Peyer's patch (tissue), 4 donors: ENCODE measurements around the gene TUBD1. TPM values are rescaled to one million over a fixed set of nuclear protein-coding genes. Genes with fewer than 3 reads are reported as not detected.

Experiments
- DNase-seq, 3 donors: peaks; one replicate each; pipeline ENCODE4 v3.0.0-alpha.2; 2017 to 2019
- H3K27ac ChIP-seq, 4 donors: fragments of 200-600 bp; sonication (generic); one replicate each; pipeline ENCODE4 v1.5.1; 2016 to 2019
- H3K27me3 ChIP-seq, 2 donors: fragments of 200-600 bp; sonication (generic); one replicate each; pipeline ENCODE4 v1.5.1; 2019
- H3K36me3 ChIP-seq, 3 donors: fragments of 200-600 bp; sonication (generic); one replicate each; pipeline ENCODE4 v1.5.1; 2016 to 2019
- H3K4me1 ChIP-seq, 4 donors: fragments of 200-600 bp; sonication (generic); one replicate each; pipeline ENCODE4 v1.5.1; 2016 to 2019
- H3K4me3 ChIP-seq, 4 donors: fragments of 200-600 bp; sonication (generic); 1 replicate in 3 of 4; 2 replicates in 1 of 4; pipeline ENCODE4 v1.5.1; 2016 to 2019; ENCODE audit warnings: mild to moderate bottlenecking in 1 of 4
- H3K9me3 ChIP-seq, 4 donors: fragments of 200-600 bp; sonication (generic); one replicate each; pipeline ENCODE4 v1.5.1; 2016 to 2019; ENCODE audit warnings: mild to moderate bottlenecking in 1 of 4
- POLR2A ChIP-seq, 2 donors: fragments of 450-650 bp; IDR thresholded peaks; one replicate each; pipeline ENCODE4 v1.5.1; 2017; ENCODE audit warnings: antibody characterized with exemption in 2 of 2, mild to moderate bottlenecking in 2 of 2, moderate library complexity in 2 of 2
- total RNA-seq, 4 donors: library from RNA; depleted of rRNA; stranded (reverse); fragments of >200 nt; gene quantifications; one replicate each; pipeline ENCODE4 v1.1.0, GENCODE V29; 2016
- TF ChIP-seq, protein P1 (sequence below), 6 experiments: fragments of 450-650 bp in 4 of 6; fragments of 200-600 bp in 2 of 6; sonication (generic) in 1 of 6; IDR thresholded peaks; one replicate each; pipeline ENCODE4 v1.5.1; 2017 to 2019; ENCODE audit warnings: antibody characterized with exemption in 6 of 6, mild to moderate bottlenecking in 3 of 6, moderate library complexity in 1 of 6

TUBD1 gene
- total RNA-seq, 4 donors from 2014 or later: 8.4 to 12.2 (median 9.5) TPM

DNA sequence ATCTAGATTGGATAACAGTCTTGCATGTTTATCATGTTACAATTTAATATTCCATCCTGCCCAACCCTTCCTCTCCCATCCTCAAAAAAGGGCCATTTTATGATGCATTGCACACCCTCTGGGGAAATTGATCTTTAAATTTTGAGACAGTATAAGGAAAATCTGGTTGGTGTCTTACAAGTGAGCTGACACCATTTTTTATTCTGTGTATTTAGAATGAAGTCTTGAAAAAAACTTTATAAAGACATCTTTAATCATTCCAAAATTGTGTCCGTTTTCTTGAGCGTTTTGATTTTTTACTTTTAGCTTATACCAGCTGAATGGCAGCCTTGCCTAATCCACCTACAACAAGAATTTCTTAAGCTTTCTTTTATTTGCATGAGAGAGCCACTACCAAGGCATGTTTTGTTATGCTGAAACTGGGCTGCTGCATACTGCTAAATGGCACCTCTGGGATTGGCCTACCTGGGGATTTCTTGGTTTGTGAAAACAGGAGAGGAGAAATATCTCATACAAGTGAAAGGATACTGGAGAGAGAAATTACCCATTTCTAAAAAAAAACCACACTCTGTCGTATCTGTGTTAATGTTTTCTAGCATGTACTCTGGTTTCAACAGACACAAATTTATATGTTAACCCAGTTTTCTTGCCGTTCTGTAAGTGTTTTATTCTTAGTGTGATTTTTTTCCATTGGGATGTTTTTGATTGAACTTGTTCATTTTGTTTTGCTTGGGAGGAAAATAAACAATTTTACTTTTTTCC, 52.2 kb downstream of the TUBD1 start:
- peak in 1 of 3 donors; percentile 46 for DNase-seq
- Histone ChIP-seq H3K36me3 (peaks cover 0 to 20% (median 0%) of the 10 kb centered on the region in 3 donors), H3K4me1 (peaks cover under 1 to 42% (median 23%) of the 10 kb centered on the region in 4 donors), H3K27me3 (no peaks in the 10 kb centered on the region), H3K27ac (peak overlapping the region; percentile 78 to 96 (median 90)), H3K4me3 (peak overlapping the region; percentile 48 to 74 (median 58)), H3K9me3 (no peaks in the 10 kb centered on the region)
- peak; percentile 12 to 13 for TF ChIP-seq POLR2A (IDR thresholded peaks at IDR 0.05)
- TF ChIP-seq, protein P1, sequence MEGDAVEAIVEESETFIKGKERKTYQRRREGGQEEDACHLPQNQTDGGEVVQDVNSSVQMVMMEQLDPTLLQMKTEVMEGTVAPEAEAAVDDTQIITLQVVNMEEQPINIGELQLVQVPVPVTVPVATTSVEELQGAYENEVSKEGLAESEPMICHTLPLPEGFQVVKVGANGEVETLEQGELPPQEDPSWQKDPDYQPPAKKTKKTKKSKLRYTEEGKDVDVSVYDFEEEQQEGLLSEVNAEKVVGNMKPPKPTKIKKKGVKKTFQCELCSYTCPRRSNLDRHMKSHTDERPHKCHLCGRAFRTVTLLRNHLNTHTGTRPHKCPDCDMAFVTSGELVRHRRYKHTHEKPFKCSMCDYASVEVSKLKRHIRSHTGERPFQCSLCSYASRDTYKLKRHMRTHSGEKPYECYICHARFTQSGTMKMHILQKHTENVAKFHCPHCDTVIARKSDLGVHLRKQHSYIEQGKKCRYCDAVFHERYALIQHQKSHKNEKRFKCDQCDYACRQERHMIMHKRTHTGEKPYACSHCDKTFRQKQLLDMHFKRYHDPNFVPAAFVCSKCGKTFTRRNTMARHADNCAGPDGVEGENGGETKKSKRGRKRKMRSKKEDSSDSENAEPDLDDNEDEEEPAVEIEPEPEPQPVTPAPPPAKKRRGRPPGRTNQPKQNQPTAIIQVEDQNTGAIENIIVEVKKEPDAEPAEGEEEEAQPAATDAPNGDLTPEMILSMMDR (IDR thresholded peaks at IDR 0.05): no peak

DNA sequence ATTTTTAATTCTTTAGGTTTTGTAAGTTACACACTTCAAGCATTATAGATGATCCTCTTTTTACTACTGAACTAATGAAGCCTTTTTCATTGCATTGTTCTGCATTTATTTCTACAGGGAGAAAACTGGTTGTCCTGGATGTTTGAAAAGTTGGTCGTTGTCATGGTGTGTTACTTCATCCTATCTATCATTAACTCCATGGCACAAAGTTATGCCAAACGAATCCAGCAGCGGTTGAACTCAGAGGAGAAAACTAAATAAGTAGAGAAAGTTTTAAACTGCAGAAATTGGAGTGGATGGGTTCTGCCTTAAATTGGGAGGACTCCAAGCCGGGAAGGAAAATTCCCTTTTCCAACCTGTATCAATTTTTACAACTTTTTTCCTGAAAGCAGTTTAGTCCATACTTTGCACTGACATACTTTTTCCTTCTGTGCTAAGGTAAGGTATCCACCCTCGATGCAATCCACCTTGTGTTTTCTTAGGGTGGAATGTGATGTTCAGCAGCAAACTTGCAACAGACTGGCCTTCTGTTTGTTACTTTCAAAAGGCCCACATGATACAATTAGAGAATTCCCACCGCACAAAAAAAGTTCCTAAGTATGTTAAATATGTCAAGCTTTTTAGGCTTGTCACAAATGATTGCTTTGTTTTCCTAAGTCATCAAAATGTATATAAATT, 53.0 kb downstream of the TUBD1 start:
- H3K27me3 ChIP-seq: no peaks in the 10 kb centered on the region
- H3K4me1 ChIP-seq: peaks cover 0 to 35% (median 17%) of the 10 kb centered on the region in 4 donors
- H3K36me3 ChIP-seq: peaks cover 0 to 20% (median 0%) of the 10 kb centered on the region in 3 donors
- TF ChIP-seq, protein P1 (IDR thresholded peaks at IDR 0.05): no peak
- no peak for TF ChIP-seq POLR2A (IDR thresholded peaks at IDR 0.05)
- H3K27ac ChIP-seq: peak overlapping the region; percentile 78 to 96 (median 90)
- H3K4me3 ChIP-seq: peak overlapping the region; percentile 48 to 74 (median 58)
- no peaks in the 10 kb centered on the region for H3K9me3 ChIP-seq
- peak in 1 of 3 donors; percentile 32 for DNase-seq

DNA sequence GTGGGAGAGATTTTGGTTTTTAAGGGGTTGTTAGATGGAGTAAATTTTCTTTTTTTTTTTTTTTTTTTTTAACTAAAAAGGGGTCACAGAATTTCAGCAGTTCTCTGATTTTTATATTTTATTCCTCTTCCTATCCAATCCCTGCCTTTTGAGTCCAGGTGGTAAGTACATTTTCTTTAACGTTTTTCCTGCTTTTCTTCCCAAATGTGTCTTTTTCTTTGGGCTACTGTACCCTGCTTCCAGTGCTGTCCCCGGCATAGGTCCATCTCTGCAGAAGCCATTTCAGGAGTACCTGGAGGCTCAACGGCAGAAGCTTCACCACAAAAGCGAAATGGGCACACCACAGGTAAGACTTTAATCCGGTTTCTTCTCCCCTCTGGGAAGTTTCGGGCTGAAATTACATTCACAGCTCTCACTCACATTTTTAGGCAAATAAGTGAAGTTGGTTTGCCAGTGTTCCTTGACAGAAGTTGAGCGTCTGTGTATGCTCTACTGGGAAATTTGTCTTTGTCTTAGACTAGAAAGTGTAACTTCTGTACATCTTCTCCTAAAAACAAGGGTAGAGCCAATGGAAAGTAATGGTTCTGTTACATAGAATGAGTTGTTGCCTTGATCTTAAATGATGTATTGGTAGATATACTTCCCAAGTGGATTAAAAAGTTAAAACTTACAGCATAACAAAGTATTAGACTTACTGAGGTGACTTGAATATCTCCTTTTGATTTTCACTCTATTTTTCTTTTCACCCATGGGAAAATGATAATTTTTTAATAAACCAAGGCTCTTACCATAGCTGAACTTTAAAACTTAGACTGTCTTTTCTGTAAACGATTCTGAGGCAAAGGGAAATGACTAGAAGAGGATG, 54.5 kb downstream of the TUBD1 start:
- DNase-seq: peak in 1 of 3 donors; percentile 53
- Histone ChIP-seq H3K4me3 (peak overlapping the region; percentile 48 to 74 (median 58)), H3K4me1 (peaks cover 0 to 26% (median 13%) of the 10 kb centered on the region in 4 donors), H3K27ac (peak overlapping the region; percentile 78 to 96 (median 90)), H3K27me3 (no peaks in the 10 kb centered on the region), H3K9me3 (no peaks in the 10 kb centered on the region), H3K36me3 (peaks cover 0 to 20% (median 0%) of the 10 kb centered on the region in 3 donors)
- no peak for TF ChIP-seq POLR2A (IDR thresholded peaks at IDR 0.05)
- TF ChIP-seq, protein P1 (IDR thresholded peaks at IDR 0.05): no peak

DNA sequence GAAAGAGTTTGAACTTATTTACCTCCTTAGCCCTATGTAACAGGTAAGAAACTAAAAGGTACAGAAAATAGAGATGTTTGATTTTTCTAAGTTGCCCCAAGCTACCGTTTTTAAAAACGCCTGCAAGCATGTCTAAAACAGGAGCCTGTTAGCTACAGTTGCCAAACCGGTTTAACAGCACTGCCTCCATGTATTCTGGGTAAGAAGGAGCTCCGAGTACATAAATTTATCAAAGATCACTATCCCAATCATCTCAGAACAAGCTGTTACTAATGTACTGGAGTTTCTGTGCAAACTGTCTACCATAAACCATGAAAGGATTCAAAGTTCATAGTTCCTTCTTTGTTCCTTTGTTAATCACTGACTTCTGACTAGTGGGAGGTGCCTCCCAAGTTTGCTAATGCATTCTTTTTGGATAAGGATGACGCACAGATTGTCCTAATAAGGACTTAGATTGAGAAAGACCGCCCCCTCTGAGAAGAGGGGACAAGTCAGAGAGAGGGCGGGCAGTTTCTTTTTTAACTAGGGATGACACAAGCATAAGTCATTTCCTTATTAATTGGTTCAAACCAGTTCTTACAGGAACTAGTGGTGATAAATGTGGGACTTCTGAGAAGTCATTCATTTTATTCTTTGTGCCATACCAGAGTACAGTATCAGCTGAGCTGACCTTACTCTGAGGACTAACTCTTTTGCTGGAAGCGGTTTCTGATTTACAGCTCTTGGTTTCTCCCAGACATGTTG, 55.3 kb downstream of the TUBD1 start:
- Histone ChIP-seq H3K27me3 (no peaks in the 10 kb centered on the region), H3K9me3 (no peaks in the 10 kb centered on the region), H3K36me3 (peaks cover 0 to 20% (median 0%) of the 10 kb centered on the region in 3 donors), H3K4me1 (peaks cover 0 to 26% (median 9%) of the 10 kb centered on the region in 4 donors), H3K4me3 (peak overlapping the region; percentile 48 to 74 (median 58)), H3K27ac (peak overlapping the region; percentile 78 to 96 (median 90))
- TF ChIP-seq, protein P1 (IDR thresholded peaks at IDR 0.05): peak in 2 of 6 experiments; percentile 1 to 32
- TF ChIP-seq POLR2A (IDR thresholded peaks at IDR 0.05): peak; percentile 97 to 99
- DNase-seq: peak in 2 of 3 donors; percentile 67 to 83
